ENCODE data around the gene RNF41. TPM values are rescaled to one million over a fixed set of nuclear protein-coding genes. Genes with fewer than 3 reads are reported as not detected.

The RNF41 gene
- total and polyA plus RNA-seq, 5 donors from 2014 or later = 33.7 to 45.8 (median 45.0) TPM

DNA sequence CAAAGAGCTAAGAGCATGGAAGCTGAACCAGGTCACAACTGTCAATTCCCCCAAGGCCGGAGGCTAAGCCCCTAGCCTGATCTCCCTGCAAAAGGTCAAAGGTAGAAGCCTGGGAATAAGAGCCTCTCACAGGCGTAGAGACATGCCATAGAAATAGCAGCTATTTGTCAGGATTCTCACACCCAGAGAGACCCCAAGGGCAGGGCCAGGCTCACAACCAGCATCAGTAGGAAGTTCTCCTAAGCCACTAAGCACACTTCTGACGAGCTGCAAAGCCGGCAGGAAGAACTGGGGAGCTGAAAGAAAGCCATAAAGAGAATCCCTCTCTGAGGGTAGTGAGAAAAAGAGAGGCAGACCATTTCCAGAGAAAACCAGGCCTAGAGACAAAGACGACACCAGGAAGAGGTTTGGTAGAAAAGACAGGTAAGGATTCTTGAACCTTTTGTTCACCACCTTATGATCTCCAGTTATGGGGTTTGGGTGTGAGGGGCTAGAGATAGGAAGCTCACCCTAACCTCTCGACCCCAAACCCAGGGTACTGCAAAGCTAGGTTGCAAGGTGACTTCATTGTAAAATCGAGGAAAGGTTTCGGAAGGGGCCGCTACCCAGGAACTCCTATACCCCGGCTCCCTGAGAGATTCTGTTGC is 33.5 kb downstream of the RNF41 start:
- Histone ChIP-seq H3K4me1 (ENCODE audit: control insufficient read depth, insufficient read depth, low read length, poor library complexity, severe bottlenecking) (peaks cover 32% of the 10 kb centered on the region), H3K27me3 (ENCODE audit: control insufficient read depth, insufficient read depth, low read length) (no peaks in the 10 kb centered on the region), H3K27ac (ENCODE audit: insufficient read depth, low read length, poor library complexity, severe bottlenecking) (peak overlapping the region; percentile 86), H3K9me3 (ENCODE audit: control insufficient read depth in 2 of 2, low read length in 2 of 2) (no peaks in the 10 kb centered on the region), H3K36me3 (ENCODE audit: control insufficient read depth, insufficient read depth, low read length) (peaks cover 33% of the 10 kb centered on the region), H3K4me3 (ENCODE audit: low read depth, low read length) (peak overlapping the region; percentile 84)
- H3K36me3 Mint-ChIP-seq = peaks cover 22% of the 10 kb centered on the region
- H3K27me3 Mint-ChIP-seq = peaks cover 16% of the 10 kb centered on the region
- peaks cover 0 to 1% (median 0%) of the 10 kb centered on the region in 7 donors for H3K9me3 Mint-ChIP-seq
- peaks cover 26 to 62% (median 41%) of the 10 kb centered on the region in 4 donors for H3K4me1 Mint-ChIP-seq
- ATAC-seq (ENCODE audit: low read depth in 2 of 2) (no peak), DNase-seq (peak in 1 of 3 donors; percentile 29)
- H3K27ac Mint-ChIP-seq = peak overlapping the region; percentile 90 to 96 (median 94)
- H3K4me3 Mint-ChIP-seq = peak overlapping the region; percentile 92 to 96 (median 95)

DNA sequence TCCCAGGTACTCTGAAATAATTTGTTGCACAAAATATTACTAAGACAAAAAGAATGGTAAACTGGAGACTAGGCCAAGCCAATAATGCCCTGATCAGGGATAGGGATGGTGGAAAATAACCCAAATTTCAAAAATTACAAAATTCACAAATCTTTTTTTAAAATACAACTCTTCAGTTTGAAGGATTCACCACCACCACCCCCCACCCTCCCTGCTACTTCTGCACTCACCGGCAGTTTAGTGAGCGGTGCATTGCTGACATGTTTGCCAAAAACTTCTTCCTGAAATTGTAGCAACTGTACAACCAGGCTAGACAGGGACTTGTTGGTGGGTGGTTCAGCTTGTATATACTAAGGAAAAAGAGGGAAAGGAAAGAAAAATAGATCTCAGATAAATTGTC is 34.8 kb downstream of the RNF41 start:
- H3K27ac ChIP-seq (ENCODE audit: insufficient read depth, low read length, poor library complexity, severe bottlenecking) = peak overlapping the region; percentile 86
- peaks cover 16% of the 10 kb centered on the region for H3K27me3 Mint-ChIP-seq
- H3K4me3 Mint-ChIP-seq = peak overlapping the region; percentile 38 to 95 (median 94)
- H3K36me3 ChIP-seq (ENCODE audit: control insufficient read depth, insufficient read depth, low read length) = peaks cover 43% of the 10 kb centered on the region
- no peak for DNase-seq
- peaks cover 24% of the 10 kb centered on the region for H3K36me3 Mint-ChIP-seq
- peaks cover 19 to 53% (median 33%) of the 10 kb centered on the region in 4 donors for H3K4me1 Mint-ChIP-seq
- peak overlapping the region; percentile 84 for H3K4me3 ChIP-seq (ENCODE audit: low read depth, low read length)
- ATAC-seq (ENCODE audit: low read depth in 2 of 2) = no peak
- peaks cover 32% of the 10 kb centered on the region for H3K4me1 ChIP-seq (ENCODE audit: control insufficient read depth, insufficient read depth, low read length, poor library complexity, severe bottlenecking)
- H3K27ac Mint-ChIP-seq = peak overlapping the region in 2 of 3 donors; percentile 94 to 96
- H3K9me3 Mint-ChIP-seq = peaks cover 0 to 1% (median 0%) of the 10 kb centered on the region in 7 donors
- H3K9me3 ChIP-seq (ENCODE audit: control insufficient read depth in 2 of 2, low read length in 2 of 2) = no peaks in the 10 kb centered on the region
- no peaks in the 10 kb centered on the region for H3K27me3 ChIP-seq (ENCODE audit: control insufficient read depth, insufficient read depth, low read length)

GRCh38 chr12:56178347-56178746 is 43.4 kb downstream of the RNF41 start:
- Mint-ChIP-seq H3K36me3 (peaks cover 51% of the 10 kb centered on the region), H3K27ac (peak overlapping the region in 1 of 3 donors; percentile 28), H3K9me3 (no peaks in the 10 kb centered on the region), H3K4me1 (peaks cover 0 to 6% (median 3%) of the 10 kb centered on the region in 4 donors), H3K27me3 (no peaks in the 10 kb centered on the region), H3K4me3 (no peak overlapping the region)
- H3K9me3 ChIP-seq (ENCODE audit: control insufficient read depth in 2 of 2, low read length in 2 of 2) = no peaks in the 10 kb centered on the region
- DNase-seq = no peak
- no peak overlapping the region for H3K27ac ChIP-seq (ENCODE audit: insufficient read depth, low read length, poor library complexity, severe bottlenecking)
- H3K4me3 ChIP-seq (ENCODE audit: low read depth, low read length) = no peak overlapping the region
- no peaks in the 10 kb centered on the region for H3K27me3 ChIP-seq (ENCODE audit: control insufficient read depth, insufficient read depth, low read length)
- peaks cover 78% of the 10 kb centered on the region for H3K36me3 ChIP-seq (ENCODE audit: control insufficient read depth, insufficient read depth, low read length)
- no peaks in the 10 kb centered on the region for H3K4me1 ChIP-seq (ENCODE audit: control insufficient read depth, insufficient read depth, low read length, poor library complexity, severe bottlenecking)
- no peak for ATAC-seq (ENCODE audit: low read depth in 2 of 2)

DNA sequence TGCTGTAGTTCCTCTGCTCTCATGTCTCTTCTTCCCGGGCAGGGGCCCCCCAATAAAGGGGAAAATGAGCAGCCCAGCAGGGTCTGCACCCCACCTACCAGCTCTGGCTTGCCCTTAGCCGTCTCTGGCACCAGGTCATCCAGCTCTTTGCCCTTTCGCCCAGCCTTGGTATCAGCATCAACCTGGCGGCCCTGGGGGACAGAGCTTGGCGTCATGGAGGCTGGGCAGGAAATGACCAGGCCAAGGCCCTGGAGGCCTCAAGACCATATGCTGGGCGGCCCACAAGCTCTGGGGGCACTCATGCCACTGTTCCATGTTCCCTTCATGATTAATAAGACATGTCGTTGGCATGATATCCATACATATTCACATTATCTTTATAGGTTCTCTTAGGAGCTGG is 48.9 kb downstream of the RNF41 start:
- peak overlapping the region in 2 of 3 donors; percentile 46 to 58 for H3K27ac Mint-ChIP-seq
- Histone ChIP-seq H3K27me3 (ENCODE audit: control insufficient read depth, insufficient read depth, low read length) (no peaks in the 10 kb centered on the region), H3K27ac (ENCODE audit: insufficient read depth, low read length, poor library complexity, severe bottlenecking) (no peak overlapping the region), H3K9me3 (ENCODE audit: control insufficient read depth in 2 of 2, low read length in 2 of 2) (no peaks in the 10 kb centered on the region), H3K4me1 (ENCODE audit: control insufficient read depth, insufficient read depth, low read length, poor library complexity, severe bottlenecking) (no peaks in the 10 kb centered on the region), H3K4me3 (ENCODE audit: low read depth, low read length) (no peak overlapping the region), H3K36me3 (ENCODE audit: control insufficient read depth, insufficient read depth, low read length) (peaks cover 81% of the 10 kb centered on the region)
- no peak for DNase-seq
- H3K4me3 Mint-ChIP-seq = no peak overlapping the region
- no peaks in the 10 kb centered on the region for H3K27me3 Mint-ChIP-seq
- ATAC-seq (ENCODE audit: low read depth in 2 of 2) = no peak
- H3K9me3 Mint-ChIP-seq = no peaks in the 10 kb centered on the region
- H3K4me1 Mint-ChIP-seq = peaks cover 0 to 6% (median 1%) of the 10 kb centered on the region in 4 donors
- H3K36me3 Mint-ChIP-seq = peaks cover 49% of the 10 kb centered on the region

GRCh38 chr12:56169229-56169759 is 52.4 kb downstream of the RNF41 start:
- H3K27me3 Mint-ChIP-seq = no peaks in the 10 kb centered on the region
- Histone ChIP-seq H3K27ac (ENCODE audit: insufficient read depth, low read length, poor library complexity, severe bottlenecking) (no peak overlapping the region), H3K36me3 (ENCODE audit: control insufficient read depth, insufficient read depth, low read length) (peaks cover 81% of the 10 kb centered on the region), H3K4me3 (ENCODE audit: low read depth, low read length) (no peak overlapping the region), H3K4me1 (ENCODE audit: control insufficient read depth, insufficient read depth, low read length, poor library complexity, severe bottlenecking) (no peaks in the 10 kb centered on the region), H3K27me3 (ENCODE audit: control insufficient read depth, insufficient read depth, low read length) (no peaks in the 10 kb centered on the region), H3K9me3 (ENCODE audit: control insufficient read depth in 2 of 2, low read length in 2 of 2) (no peaks in the 10 kb centered on the region)
- H3K36me3 Mint-ChIP-seq = peaks cover 52% of the 10 kb centered on the region
- H3K4me1 Mint-ChIP-seq = peaks cover 0 to 4% (median under 1%) of the 10 kb centered on the region in 4 donors
- no peaks in the 10 kb centered on the region for H3K9me3 Mint-ChIP-seq
- H3K4me3 Mint-ChIP-seq = no peak overlapping the region
- DNase-seq = no peak
- H3K27ac Mint-ChIP-seq = peak overlapping the region in 1 of 3 donors; percentile 85
- ATAC-seq (ENCODE audit: low read depth in 2 of 2) = no peak

- no peaks in the 10 kb centered on the region for H3K27me3 Mint-ChIP-seq
- H3K27ac ChIP-seq (ENCODE audit: insufficient read depth, low read length, poor library complexity, severe bottlenecking) = no peak overlapping the region
- no peaks in the 10 kb centered on the region for H3K9me3 Mint-ChIP-seq
- no peaks in the 10 kb centered on the region for H3K27me3 ChIP-seq (ENCODE audit: control insufficient read depth, insufficient read depth, low read length)
- peak overlapping the region in 2 of 3 donors; percentile 22 to 69 for H3K27ac Mint-ChIP-seq
- ATAC-seq (ENCODE audit: low read depth in 2 of 2) = no peak
- peaks cover 42% of the 10 kb centered on the region for H3K36me3 Mint-ChIP-seq
- peaks cover 85% of the 10 kb centered on the region for H3K36me3 ChIP-seq (ENCODE audit: control insufficient read depth, insufficient read depth, low read length)
- peaks cover 18% of the 10 kb centered on the region for H3K4me1 ChIP-seq (ENCODE audit: control insufficient read depth, insufficient read depth, low read length, poor library complexity, severe bottlenecking)
- H3K4me1 Mint-ChIP-seq = peaks cover 0 to 24% (median 12%) of the 10 kb centered on the region in 4 donors
- H3K9me3 ChIP-seq (ENCODE audit: control insufficient read depth in 2 of 2, low read length in 2 of 2) = no peaks in the 10 kb centered on the region
- no peak overlapping the region for H3K4me3 ChIP-seq (ENCODE audit: low read depth, low read length)
- DNase-seq = no peak
- H3K4me3 Mint-ChIP-seq = peak overlapping the region in 1 of 4 donors; percentile 71
These were observed 56.4 kb downstream of the RNF41 start for GRCh38 chr12:56165369-56165768.

GRCh38 chr12:56164345-56164729 is 57.4 kb downstream of the RNF41 start:
- peak overlapping the region in 2 of 3 donors; percentile 55 to 77 for H3K27ac Mint-ChIP-seq
- H3K27me3 Mint-ChIP-seq = no peaks in the 10 kb centered on the region
- Histone ChIP-seq H3K27ac (ENCODE audit: insufficient read depth, low read length, poor library complexity, severe bottlenecking) (no peak overlapping the region), H3K4me3 (ENCODE audit: low read depth, low read length) (no peak overlapping the region), H3K36me3 (ENCODE audit: control insufficient read depth, insufficient read depth, low read length) (peaks cover 77% of the 10 kb centered on the region), H3K9me3 (ENCODE audit: control insufficient read depth in 2 of 2, low read length in 2 of 2) (no peaks in the 10 kb centered on the region), H3K27me3 (ENCODE audit: control insufficient read depth, insufficient read depth, low read length) (no peaks in the 10 kb centered on the region), H3K4me1 (ENCODE audit: control insufficient read depth, insufficient read depth, low read length, poor library complexity, severe bottlenecking) (peaks cover 28% of the 10 kb centered on the region)
- H3K4me1 Mint-ChIP-seq = peaks cover 0 to 34% (median 20%) of the 10 kb centered on the region in 4 donors
- no peak for ATAC-seq (ENCODE audit: low read depth in 2 of 2)
- peaks cover 39% of the 10 kb centered on the region for H3K36me3 Mint-ChIP-seq
- DNase-seq = no peak
- H3K9me3 Mint-ChIP-seq = no peaks in the 10 kb centered on the region
- no peak overlapping the region for H3K4me3 Mint-ChIP-seq
